SK-N-MC (cell line): ENCODE results near the gene PER2.

Experiments
- DNase-seq: peaks from one replicate; pipeline ENCODE4 v3.0.0-alpha.2; 2011; ENCODE audit warnings: low read depth, low spot score
- H3K27ac ChIP-seq: fragments of 200-600 bp; sonication (generic); 2 replicates; pipeline ENCODE4 v1.5.1; 2016; ENCODE audit warnings: mixed run types
- H3K36me3 ChIP-seq: fragments of 200-600 bp; sonication (generic); 2 replicates; pipeline ENCODE4 v1.6.1; 2017; ENCODE audit warnings: antibody characterized with exemption, low read length, mixed read lengths; ENCODE audit not compliant: insufficient read depth
- H3K4me3 ChIP-seq: fragments of 200-600 bp; sonication (generic); 2 replicates; pipeline ENCODE4 v1.5.1; 2016
- H3K9ac ChIP-seq: fragments of 200-600 bp; sonication (generic); 2 replicates; pipeline ENCODE4 v1.8.0; 2017; ENCODE audit warnings: mixed run types, mixed read lengths; ENCODE audit not compliant: insufficient read length
- H3K9me3 ChIP-seq: fragments of 200-600 bp; sonication (generic); 2 replicates; pipeline ENCODE4 v1.6.1; 2017; ENCODE audit warnings: low read depth, mild to moderate bottlenecking, antibody characterized with exemption, low read length, moderate library complexity, mixed read lengths
- EZH2 ChIP-seq: fragments of 200-600 bp; sonication (generic); IDR thresholded peaks from one replicate; pipeline ENCODE4 v1.6.1; 2017; ENCODE audit warnings: antibody characterized with exemption
- FOXP2 ChIP-seq: optimal IDR thresholded peaks from 2 replicates; pipeline ENCODE3; 2011; ENCODE audit warnings: mild to moderate bottlenecking, moderate library complexity; ENCODE audit not compliant: insufficient read depth; ENCODE audit errors: extremely low read length, control extremely low read depth
- POLR2AphosphoS5 ChIP-seq: IDR thresholded peaks from 2 replicates; pipeline ENCODE4 v1.6.1; 2012; ENCODE audit warnings: mild to moderate bottlenecking, low read depth, low read length, borderline replicate concordance

The PER2 gene

DNA sequence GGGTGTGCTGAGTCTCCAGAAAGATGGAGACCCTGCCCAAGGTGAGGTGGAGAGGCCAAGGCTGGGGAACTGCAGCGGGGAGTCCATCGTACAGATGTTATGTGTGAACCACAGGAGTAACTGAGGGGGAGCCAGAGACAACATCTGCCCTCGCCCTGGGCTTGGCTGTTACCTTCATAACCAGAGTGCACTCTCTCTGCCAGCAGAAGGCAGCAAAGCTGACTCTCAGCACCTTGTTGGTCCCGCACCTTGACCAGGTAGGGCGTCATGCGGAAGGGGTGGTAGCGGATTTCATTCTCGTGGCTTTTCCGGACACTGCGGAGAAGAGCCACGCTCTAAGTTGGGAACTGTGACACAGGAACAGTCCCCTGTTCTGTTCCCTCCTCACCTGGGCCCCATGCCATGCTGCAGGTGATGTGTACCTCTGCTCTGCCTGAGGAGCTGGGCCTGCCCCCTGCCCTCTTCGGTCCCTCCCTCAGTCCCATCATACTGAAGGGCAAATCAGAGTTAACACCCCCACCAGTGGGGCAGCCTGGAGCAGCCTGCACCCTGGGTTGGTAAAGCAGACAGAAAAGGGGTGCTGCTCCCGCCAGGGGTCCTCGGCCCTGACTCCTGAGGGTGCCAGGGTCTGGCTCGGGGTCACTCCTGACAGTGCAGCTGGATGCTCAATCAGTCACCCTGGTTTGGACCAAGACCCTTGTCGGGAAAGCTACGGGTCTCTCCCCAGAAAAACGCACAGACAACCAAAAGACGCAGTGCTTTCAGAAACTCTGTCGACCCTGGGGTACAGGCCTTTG is 20.3 kb downstream of the PER2 start:
- Histone ChIP-seq H3K27ac (no peak overlapping the region), H3K9me3 (no peaks in the 10 kb centered on the region), H3K9ac (no peak overlapping the region), H3K4me3 (no peak overlapping the region), H3K36me3 (peaks cover 6% of the 10 kb centered on the region; the same call in 1 of the 2 replicates)
- DNase-seq: no peak
- no peak for TF ChIP-seq EZH2
- no peak for TF ChIP-seq POLR2AphosphoS5
- no peak for TF ChIP-seq FOXP2

DNA sequence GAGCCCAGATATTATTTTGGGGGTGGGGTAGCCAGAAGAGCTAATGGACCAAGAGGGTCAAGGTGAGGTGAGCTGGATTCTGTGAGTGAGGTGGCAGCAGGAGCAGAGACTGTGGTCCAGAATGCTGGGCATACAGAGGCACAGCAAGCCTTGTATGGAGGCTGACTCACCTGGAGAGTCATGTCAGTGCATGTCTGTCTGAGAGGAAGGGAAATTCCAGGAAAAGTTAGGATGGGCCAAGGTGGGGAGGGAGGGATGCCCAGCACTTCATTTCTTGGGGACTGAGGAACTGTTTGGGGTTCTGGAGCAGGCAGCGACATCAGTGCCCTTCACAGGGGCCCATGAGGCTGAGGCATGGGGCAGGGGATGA is 21.1 kb downstream of the PER2 start:
- no peak for DNase-seq
- Histone ChIP-seq H3K36me3 (no peaks in the 10 kb centered on the region; the same call in 1 of the 2 replicates), H3K9me3 (no peaks in the 10 kb centered on the region), H3K27ac (no peak overlapping the region), H3K9ac (no peak overlapping the region), H3K4me3 (no peak overlapping the region)
- TF ChIP-seq POLR2AphosphoS5 (no peak), FOXP2 (no peak), EZH2 (no peak)

DNA sequence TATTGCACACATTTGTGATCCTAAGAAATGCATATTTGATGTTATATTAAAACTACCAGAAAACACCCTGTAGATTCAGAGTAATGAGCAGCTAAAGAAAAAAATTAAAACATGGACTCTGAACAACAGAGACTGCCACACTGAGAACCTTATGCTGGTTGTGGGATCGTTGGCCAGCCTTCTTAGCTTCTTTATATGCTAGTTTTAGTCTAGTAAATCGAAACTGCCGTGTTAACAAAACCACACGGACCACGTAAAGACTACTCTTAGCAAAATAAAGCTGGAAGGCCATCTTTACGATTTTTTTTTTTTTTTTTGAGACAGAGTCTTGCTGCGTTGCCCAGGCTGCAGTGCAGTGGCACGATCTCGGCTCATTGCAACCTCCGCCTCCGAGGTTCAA is 22.8 kb downstream of the PER2 start:
- Histone ChIP-seq H3K9ac (no peak overlapping the region), H3K4me3 (no peak overlapping the region), H3K27ac (no peak overlapping the region), H3K9me3 (no peaks in the 10 kb centered on the region), H3K36me3 (no peaks in the 10 kb centered on the region; the same call in 1 of the 2 replicates)
- DNase-seq: no peak
- TF ChIP-seq EZH2: no peak
- TF ChIP-seq FOXP2: no peak
- no peak for TF ChIP-seq POLR2AphosphoS5

DNA sequence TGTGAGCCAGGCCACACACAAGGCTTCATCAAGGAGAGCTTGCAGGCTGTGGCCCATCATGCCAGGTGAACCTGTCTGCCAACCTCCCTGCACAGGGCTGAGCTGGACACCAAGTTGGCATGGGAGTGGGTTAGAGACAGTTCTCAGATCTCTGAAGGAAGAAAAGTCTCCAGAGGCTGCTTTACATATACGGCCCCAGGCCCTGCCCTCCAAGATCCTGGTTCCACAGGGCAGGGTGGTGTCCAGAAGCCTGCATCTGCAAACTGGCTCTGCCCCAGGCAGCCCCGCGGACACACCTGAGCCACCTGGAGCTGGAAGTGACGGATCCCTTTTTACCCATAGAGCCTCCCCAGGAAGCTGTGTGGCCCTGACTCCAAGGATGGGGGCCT is 24.3 kb downstream of the PER2 start:
- TF ChIP-seq POLR2AphosphoS5 (no peak), EZH2 (no peak), FOXP2 (no peak)
- H3K9me3 ChIP-seq: no peaks in the 10 kb centered on the region
- no peak overlapping the region for H3K9ac ChIP-seq
- no peak overlapping the region for H3K4me3 ChIP-seq
- no peak for DNase-seq
- 0 out of 2 replicates have a peak overlapping the region, but pooled peaks have one; percentile 42 for H3K27ac ChIP-seq
- no peaks in the 10 kb centered on the region; the same call in 1 of the 2 replicates for H3K36me3 ChIP-seq

DNA sequence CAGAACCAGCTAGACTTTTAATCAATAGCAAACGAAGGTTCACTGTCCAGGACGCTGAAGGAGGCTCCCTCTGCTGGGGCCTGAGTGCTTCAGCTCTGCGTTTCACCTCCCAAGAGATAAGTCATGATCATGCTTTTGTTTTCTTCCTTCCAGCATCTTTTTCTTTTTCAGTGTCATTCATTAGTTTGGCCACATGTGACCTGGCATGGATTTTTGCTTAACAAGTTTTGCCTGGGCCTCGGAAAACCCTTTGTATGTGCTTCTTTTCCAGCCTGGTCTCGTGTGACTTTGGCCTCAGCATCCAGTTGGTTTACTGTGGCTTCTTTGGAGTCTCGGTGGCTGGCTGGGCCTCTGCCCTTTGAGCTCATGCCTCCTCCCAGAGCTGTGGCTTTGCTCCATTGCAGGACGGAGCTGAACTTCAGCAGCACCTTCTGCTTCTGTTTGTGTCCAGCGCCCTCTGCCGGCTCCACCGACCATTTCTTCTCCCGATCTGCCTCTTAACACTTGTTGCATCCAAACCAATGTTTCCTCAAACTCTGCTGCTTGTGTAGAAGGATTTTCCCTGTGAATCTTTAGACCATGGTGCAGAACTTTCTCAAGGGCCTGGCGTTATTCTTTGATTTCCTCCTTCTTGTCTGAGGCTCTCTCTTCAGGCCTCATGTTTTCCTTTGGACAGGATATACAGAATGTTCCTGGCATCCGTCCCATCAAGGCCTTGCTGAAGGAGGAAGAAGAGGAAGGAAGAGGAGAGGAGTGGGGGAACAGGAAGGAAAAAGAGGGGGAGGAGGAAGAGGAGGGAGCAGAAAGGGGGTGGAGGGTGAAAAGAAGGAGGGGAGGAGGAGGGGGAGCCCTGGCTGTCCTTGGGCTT is 25.0 kb downstream of the PER2 start:
- 0 out of 2 replicates have a peak overlapping the region, but pooled peaks have one; percentile 42 for H3K27ac ChIP-seq
- H3K36me3 ChIP-seq: no peaks in the 10 kb centered on the region; the same call in 1 of the 2 replicates
- peak; percentile 77 for DNase-seq

DNA sequence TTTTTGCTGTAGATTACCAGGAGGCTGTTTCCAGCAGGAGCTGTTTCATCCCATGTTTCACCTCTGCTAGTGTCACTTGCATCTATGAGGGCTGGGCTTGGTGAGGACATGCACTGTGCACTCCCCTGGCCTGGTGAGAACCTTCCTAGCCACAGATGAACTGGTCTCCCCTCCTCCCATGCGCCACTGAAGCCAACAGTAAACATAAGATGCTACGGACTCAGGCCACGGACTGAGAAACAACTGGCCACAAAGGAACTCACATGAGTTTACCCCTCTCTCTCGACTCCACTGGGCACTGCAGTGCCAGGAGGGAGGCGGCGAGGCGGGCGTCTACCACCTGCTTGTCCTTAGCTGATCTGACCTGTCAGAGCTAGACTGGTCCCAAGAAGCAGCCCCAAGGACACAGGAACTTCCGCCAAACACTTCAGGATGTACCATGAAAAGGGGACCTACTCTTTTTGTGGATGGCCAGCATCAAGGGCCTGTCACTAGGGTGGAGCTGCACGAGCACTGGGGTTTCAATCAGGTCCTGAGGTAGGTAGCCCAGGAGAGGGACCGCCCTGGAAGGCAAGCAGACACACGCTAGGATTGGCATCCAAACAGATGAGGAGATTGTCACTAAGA is 25.8 kb downstream of the PER2 start:
- Histone ChIP-seq H3K4me3 (no peak overlapping the region), H3K9ac (no peak overlapping the region), H3K27ac (no peak overlapping the region), H3K9me3 (no peaks in the 10 kb centered on the region), H3K36me3 (peaks cover 3% of the 10 kb centered on the region; the same call in 1 of the 2 replicates)
- no peak for DNase-seq
- TF ChIP-seq FOXP2: no peak
- TF ChIP-seq EZH2: no peak
- no peak for TF ChIP-seq POLR2AphosphoS5

More for the DNA sequence above, 25.0 kb downstream of the PER2 start:
- TF ChIP-seq POLR2AphosphoS5: no peak
- TF ChIP-seq FOXP2: no peak
- Histone ChIP-seq H3K9ac (no peak overlapping the region), H3K4me3 (no peak overlapping the region), H3K9me3 (no peaks in the 10 kb centered on the region)

DNA sequence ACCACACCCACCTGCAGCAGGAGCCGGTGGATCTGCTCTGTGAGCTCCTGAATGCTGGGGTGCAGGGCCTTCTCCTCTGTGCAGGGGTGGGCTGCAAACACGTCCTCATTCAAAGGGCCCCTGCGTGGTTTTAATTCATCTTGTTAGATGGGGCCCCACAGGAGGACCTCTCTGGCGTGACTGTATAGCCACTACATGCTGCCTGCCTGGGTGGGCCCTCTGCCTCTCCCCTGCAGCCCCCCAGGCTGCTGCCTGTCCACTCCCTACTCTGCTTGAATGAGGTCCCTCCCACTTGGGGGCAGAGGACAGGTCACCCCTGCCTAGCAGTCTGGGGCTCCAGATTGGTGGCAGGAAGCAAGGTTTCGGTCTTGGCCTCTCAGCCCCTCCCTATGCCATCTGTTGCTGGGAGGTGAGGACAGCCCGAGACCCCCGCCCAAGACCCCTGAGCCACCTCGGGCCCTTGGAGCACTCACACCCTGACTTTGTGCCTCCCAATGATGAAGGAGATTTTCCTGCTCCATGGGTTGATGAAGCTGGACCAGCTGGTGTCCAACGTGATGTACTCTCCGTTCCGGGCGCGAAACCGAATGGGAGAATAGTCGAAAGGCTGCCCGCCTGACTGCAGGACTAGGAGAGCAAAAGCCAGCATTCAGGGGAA is 26.6 kb downstream of the PER2 start:
- peaks cover 3% of the 10 kb centered on the region; the same call in 1 of the 2 replicates for H3K36me3 ChIP-seq
- H3K27ac ChIP-seq: no peak overlapping the region

DNA sequence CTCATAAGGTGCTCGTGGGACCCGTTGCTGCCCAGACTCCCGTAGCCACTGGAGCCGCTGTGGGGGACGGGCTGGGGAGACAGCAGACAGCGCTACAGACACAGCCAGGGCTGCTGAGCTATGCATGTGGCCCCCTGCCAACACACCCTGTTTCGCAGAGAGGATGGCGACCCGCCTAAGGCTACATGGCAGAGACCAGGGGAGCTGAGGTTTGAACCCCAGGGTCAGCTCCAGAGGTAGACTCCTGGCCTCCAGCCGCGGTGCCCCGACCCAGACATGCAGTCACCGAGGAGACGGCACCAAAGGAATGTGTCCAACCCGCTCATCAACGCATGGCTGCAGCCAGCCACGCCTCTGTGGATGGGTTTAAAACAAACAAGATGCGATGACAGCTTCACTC is 27.5 kb downstream of the PER2 start:
- peaks cover 3% of the 10 kb centered on the region; the same call in 1 of the 2 replicates for H3K36me3 ChIP-seq
- TF ChIP-seq EZH2: no peak
- TF ChIP-seq POLR2AphosphoS5: no peak; the same call in 1 of the 2 replicates
- no peak for TF ChIP-seq FOXP2
- no peak overlapping the region for H3K9ac ChIP-seq
- H3K27ac ChIP-seq: 0 out of 2 replicates have a peak overlapping the region, but pooled peaks have one; percentile 10
- H3K9me3 ChIP-seq: no peaks in the 10 kb centered on the region
- peak overlapping the region; percentile 28 for H3K4me3 ChIP-seq
- DNase-seq: no peak

More for the DNA sequence above, 26.6 kb downstream of the PER2 start:
- TF ChIP-seq FOXP2: no peak
- TF ChIP-seq EZH2: no peak
- no peak for TF ChIP-seq POLR2AphosphoS5
- Histone ChIP-seq H3K9ac (no peak overlapping the region), H3K9me3 (no peaks in the 10 kb centered on the region), H3K4me3 (no peak overlapping the region)
- DNase-seq: no peak
